Large intestine (tissue), 3 donors: ENCODE data around the gene SEMA3B. TPM values are rescaled to one million over a fixed set of nuclear protein-coding genes. Genes with fewer than 3 reads are reported as not detected.

Source experiments
- DNase-seq, 2 donors: peaks; one replicate each; pipeline versions ENCODE4 v3.0.0 to v3.0.0-alpha.2; 2013
- H3K27ac ChIP-seq: one replicate; pipeline ENCODE4 v1.5.1; 2013; ENCODE audit warnings: low read length
- H3K27me3 ChIP-seq: 2 replicates; pipeline ENCODE4 v1.6.1; 2013; ENCODE audit warnings: low read length; ENCODE audit not compliant: control insufficient read depth, insufficient read depth
- H3K36me3 ChIP-seq: 2 replicates; pipeline ENCODE4 v1.6.1; 2013; ENCODE audit warnings: low read length; ENCODE audit not compliant: control insufficient read depth, insufficient read depth
- H3K4me1 ChIP-seq: one replicate; pipeline ENCODE4 v1.6.1; 2013; ENCODE audit warnings: low read length; ENCODE audit not compliant: control insufficient read depth, insufficient read depth
- H3K4me3 ChIP-seq: one replicate; pipeline ENCODE4 v1.5.1; 2013; ENCODE audit warnings: low read length
- H3K9me3 ChIP-seq: one replicate; pipeline ENCODE4 v1.6.1; 2013; ENCODE audit warnings: mild to moderate bottlenecking, low read depth, low read length, moderate library complexity; ENCODE audit not compliant: control insufficient read depth
- WGBS: methylation state at CpG from one replicate; pipeline ENCODE4 v1.1.5; 2013; ENCODE audit warnings: low lambda C conversion rate; ENCODE audit not compliant: insufficient coverage; 5-methylcytosine and 5-hydroxymethylcytosine counted together
- polyA plus RNA-seq: library from polyadenylated mRNA; unstranded; fragments of 120-200 nt; gene quantifications from one replicate; pipeline ENCODE4 v1.2.1, GENCODE V29; 2013

Gene SEMA3B
- polyA plus RNA-seq, 1 donor: 87.0 TPM

DNA sequence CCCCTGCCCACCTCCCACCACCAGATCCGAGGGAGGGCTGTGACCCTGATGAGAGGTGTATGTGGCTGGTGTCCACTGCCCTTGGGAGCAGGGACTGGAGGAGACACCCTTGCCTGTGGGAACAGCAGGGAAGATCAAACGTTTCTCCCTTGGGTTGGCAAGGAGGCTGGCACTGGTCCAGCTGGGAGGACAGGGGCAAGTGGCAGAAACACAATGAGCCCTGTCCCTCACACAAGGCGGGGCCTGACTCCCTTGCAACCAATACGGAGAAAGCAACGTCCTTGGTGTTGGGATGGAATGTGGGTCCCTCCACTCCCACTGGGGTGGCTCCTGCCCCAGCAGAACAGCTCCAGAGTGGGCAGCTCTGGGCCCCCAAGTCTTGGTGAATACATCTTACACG lies 48.4 kb downstream of the SEMA3B start:
- Histone ChIP-seq H3K9me3 (no peaks in the 10 kb centered on the region), H3K4me1 (peaks cover 49% of the 10 kb centered on the region), H3K27me3 (no peaks in the 10 kb centered on the region), H3K27ac (peak overlapping the region; percentile 80), H3K36me3 (peaks cover 47% of the 10 kb centered on the region), H3K4me3 (no peak overlapping the region)
- no CpG with 5 or more reads among the region's 6 CpGs for WGBS
- DNase-seq: no peak

DNA sequence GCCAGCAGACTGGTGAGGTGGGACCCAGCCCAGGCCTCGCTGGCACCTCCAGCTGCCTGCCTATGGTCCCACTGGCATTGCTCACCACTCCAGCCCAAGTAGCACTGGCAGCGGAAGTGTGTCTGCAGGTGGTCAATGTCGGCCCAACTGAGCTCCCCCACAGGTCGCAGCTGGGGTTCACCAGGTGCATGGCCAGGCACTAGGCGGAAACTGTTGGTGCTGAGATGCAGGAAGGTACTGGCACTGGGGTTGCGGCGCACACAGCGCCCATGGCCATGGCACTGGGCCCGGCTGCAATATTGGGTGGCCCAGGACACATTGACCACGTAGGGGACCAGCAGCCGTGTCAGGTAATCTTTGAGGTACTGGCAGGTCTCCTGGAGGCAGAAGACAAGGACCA lies 49.2 kb downstream of the SEMA3B start:
- WGBS: no CpG with 5 or more reads among the region's 11 CpGs
- no peak for DNase-seq
- Histone ChIP-seq H3K9me3 (no peaks in the 10 kb centered on the region), H3K36me3 (peaks cover 47% of the 10 kb centered on the region), H3K27ac (no peak overlapping the region), H3K4me3 (no peak overlapping the region), H3K27me3 (no peaks in the 10 kb centered on the region), H3K4me1 (peaks cover 57% of the 10 kb centered on the region)

DNA sequence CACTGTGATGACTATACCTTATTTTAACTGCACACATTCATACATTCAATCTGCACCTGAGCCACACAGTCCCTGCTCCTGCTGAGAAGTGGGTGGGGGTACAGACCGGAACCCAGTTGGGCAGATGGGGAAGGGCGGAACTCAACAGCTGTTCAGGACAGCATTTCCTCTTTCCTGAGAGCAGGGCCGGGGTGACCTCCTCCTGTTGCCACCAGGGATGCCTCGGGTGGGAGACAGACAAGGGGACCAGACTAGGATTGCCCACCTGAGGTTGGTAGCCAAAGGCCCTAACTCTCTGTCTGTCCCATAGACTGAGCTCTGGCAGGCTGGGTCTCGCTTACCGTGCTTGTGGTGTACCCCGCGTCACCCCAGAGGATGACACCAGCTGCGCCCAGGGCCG lies 49.7 kb downstream of the SEMA3B start:
- Histone ChIP-seq H3K9me3 (no peaks in the 10 kb centered on the region), H3K4me3 (no peak overlapping the region), H3K4me1 (peaks cover 60% of the 10 kb centered on the region), H3K36me3 (peaks cover 47% of the 10 kb centered on the region), H3K27me3 (no peaks in the 10 kb centered on the region), H3K27ac (no peak overlapping the region)
- no CpG with 5 or more reads among the region's 10 CpGs for WGBS
- no peak for DNase-seq

DNA sequence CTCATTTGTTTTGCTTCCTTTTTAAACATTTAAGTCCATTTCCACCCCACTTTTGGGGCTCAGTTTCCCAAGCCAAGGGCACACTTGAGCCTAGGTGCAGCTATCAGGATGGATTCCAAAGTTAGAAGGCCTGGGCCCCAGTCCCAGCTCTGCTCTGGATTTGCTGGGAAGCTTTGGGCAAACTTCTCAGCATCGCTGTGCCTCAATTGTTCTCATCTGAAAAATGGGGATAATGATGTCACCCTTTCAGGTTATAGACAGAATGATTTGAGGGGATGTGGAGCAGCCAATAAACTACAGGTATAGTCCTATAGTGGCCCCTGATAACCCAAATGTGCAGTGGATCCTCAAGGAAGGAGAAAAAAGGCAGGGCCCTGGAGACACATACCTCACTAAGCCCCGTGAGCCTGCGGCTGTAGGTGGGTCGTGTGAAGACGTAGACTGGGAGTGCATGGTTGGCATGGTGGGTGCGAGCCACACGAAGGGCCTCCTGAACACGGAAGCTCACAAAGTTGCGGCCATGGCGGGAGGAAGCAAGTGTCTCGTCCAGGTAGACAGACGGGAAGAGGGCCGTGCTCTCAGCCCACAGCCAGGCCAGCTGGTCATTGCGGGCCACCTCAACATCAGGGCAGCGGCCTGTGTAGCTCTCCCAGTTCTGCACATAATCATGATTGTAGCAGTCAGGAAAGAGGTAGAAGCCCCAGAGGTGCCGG lies 50.4 kb downstream of the SEMA3B start:
- no CpG with 5 or more reads among the region's 16 CpGs for WGBS
- Histone ChIP-seq H3K27ac (no peak overlapping the region), H3K27me3 (no peaks in the 10 kb centered on the region), H3K4me1 (peaks cover 68% of the 10 kb centered on the region), H3K36me3 (peaks cover 48% of the 10 kb centered on the region), H3K9me3 (no peaks in the 10 kb centered on the region), H3K4me3 (no peak overlapping the region)
- no peak for DNase-seq

DNA sequence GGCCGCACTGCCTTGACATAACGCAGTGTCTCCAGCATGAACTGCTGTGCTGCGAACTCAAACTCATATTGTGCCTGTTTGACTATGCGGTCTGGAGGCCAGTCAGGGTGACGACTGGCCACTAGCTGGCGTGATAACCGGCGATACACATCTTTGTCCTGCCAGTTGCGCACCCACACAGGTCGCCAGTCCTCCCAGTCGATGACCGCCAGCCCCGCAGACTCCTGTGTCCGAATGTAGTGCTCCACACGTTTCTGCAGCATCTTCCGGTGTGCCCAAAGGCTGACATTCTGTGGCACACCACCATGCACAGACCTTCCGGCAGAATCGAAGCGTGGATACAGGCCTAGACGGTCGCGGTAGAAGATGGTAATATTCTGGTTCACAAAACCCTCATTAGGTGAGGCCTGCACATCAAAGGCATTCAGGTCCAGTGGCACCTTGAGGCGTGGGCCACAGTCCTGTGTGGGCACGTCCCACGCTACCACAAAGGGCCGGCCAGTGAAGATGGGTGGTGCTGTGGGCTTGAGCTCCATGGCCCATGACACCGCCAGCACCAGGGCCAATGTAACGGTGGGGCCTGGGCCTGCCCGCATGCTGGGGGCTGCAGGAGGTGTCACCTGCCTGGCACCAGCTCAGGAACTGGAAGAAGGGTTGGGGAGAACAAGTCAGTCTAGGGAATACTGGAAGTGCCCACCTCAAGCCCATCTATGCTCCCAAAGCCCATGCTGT lies 51.1 kb downstream of the SEMA3B start:
- Histone ChIP-seq H3K36me3 (peaks cover 42% of the 10 kb centered on the region), H3K27me3 (no peaks in the 10 kb centered on the region), H3K4me3 (peak overlapping the region; percentile 71), H3K9me3 (no peaks in the 10 kb centered on the region), H3K4me1 (peaks cover 75% of the 10 kb centered on the region), H3K27ac (peak overlapping the region; percentile 94)
- DNase-seq: no peak
- no CpG with 5 or more reads among the region's 29 CpGs for WGBS

DNA sequence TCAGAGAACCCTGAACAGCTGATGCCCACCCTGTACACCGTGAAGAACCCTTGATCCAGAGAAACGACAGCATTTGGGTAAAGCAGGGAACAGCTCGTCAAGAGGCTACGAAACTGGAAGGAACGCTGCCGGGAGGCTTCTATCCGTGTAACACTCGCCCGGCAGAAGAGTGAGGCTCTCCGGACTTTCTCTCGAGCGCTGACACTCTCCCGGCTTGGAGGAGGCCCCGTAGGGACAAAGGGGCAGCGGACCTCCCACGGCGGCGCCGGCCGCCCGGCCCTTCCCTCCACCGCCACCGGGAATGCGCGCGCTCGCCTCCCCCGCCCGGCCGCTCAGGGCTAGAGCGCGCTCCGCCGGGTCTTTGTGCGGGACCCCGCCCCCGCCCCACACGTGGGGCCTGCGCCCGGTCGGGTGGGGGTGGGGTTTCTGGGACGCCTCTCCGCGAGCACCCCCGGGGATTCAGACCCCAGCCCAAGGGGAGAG lies 51.9 kb downstream of the SEMA3B start:
- peak overlapping the region; percentile 71 for H3K4me3 ChIP-seq
- peak overlapping the region; percentile 94 for H3K27ac ChIP-seq
- H3K27me3 ChIP-seq: no peaks in the 10 kb centered on the region
- H3K4me1 ChIP-seq: peaks cover 76% of the 10 kb centered on the region
- peak; percentile 75 to 93 for DNase-seq
- peaks cover 45% of the 10 kb centered on the region for H3K36me3 ChIP-seq
- H3K9me3 ChIP-seq: no peaks in the 10 kb centered on the region
- no CpG with 5 or more reads among the region's 45 CpGs for WGBS

DNA sequence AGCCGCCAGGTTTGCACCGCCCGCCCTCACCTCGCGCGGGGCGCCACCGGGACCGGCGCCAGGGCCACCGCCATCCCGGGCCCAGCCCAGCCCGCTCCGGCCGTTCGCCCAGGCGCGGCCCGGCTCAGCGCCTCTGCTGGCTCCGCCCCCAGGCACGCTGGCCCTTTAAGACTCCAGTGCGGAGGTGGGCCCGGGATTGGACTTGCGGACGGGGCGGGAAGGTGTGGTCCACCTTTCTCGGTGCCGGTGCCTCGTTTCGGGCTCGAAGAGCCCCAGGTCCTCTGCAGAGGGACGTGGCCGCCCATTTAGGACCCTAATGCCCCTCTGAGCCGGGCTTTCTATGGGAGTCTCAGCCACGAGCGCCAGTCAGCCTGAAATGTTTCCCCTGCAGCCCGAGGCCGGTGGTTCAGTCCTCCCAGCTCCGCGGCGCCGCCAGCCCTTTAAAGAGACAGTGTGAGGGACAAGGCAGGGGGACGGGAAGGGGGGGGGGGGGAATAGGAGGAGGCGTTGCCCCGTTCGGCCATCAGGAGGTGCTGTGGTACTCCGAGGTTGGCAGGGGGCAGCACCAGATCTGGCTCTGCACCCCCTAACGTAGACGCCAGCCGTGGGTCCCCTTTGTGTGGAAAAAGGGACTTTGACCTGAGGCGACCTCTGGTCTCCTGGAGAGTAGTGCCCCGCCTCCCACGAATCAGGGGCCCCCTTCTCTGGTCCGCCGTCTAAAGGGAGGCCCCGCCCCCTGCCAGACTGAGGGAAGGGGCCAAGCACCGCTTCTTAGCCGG lies 52.6 kb downstream of the SEMA3B start:
- H3K4me3 ChIP-seq: peak overlapping the region; percentile 71
- peak; percentile 87 to 97 for DNase-seq
- peak overlapping the region; percentile 94 for H3K27ac ChIP-seq
- H3K4me1 ChIP-seq: peaks cover 72% of the 10 kb centered on the region
- H3K27me3 ChIP-seq: no peaks in the 10 kb centered on the region
- no peaks in the 10 kb centered on the region for H3K9me3 ChIP-seq
- no CpG with 5 or more reads among the region's 59 CpGs for WGBS
- peaks cover 46% of the 10 kb centered on the region for H3K36me3 ChIP-seq

DNA sequence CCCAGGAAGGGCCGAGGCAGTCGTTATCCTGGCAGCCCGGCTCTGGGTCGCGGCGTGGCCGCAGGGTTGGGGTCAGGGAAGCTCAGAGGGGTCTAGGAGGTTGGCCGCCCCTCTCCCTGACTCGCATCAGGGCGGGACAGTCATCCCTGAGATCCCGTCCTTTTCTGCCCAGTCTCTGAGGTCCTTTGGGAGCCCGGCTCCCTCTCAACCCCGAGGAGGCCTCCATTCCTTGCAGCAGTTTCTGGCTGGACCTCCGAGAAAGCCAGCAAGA lies 53.1 kb downstream of the SEMA3B start:
- peak overlapping the region; percentile 94 for H3K27ac ChIP-seq
- H3K27me3 ChIP-seq: no peaks in the 10 kb centered on the region
- H3K36me3 ChIP-seq: peaks cover 43% of the 10 kb centered on the region
- H3K9me3 ChIP-seq: no peaks in the 10 kb centered on the region
- no CpG with 5 or more reads among the region's 14 CpGs for WGBS
- no peak for DNase-seq
- peak overlapping the region; percentile 71 for H3K4me3 ChIP-seq
- peaks cover 70% of the 10 kb centered on the region for H3K4me1 ChIP-seq

DNA sequence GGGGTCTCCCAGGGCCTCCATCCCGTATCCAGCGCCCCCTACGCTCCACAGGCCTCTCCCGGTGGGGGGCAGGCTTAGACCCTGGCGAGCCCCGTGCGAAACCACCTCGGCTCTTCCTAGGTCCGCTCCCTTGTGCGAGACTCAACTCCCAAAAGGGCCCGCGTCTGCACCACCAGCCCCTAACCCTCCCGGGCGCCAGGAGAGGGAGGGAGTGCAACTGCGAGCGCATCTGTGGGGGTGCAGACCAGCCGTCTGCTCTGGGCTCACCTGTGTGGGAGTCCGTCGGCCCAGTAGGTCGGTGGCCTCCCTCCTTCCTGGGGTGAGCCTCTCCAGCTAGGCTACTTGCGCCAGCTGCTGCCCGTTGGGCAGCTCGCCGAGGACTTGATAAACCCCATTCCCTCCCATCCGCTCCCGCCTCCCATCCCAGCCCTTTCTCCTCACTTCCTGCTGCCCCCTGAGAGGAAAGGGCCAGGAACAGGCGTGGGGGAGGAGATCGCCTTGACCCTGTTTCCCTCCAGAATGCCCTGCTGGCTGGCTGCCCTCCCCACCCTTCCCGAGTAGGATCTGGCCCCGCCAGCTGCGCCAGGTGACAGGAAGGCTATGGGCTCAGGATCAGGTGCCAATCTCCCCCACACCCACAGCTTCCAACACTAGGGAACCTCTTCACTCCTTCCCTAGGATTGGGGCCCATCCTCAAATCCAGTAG lies 53.6 kb downstream of the SEMA3B start, which contains the start of gene HYAL2:
Gene HYAL2 (minus strand): TSS at position 360 of the 706 bp plus-strand sequence. CDS start 2,256 bp downstream, outside the sequence.
- no CpG with 5 or more reads among the region's 31 CpGs for whole genome bisulfite sequencing
- Histone ChIP-seq H3K4me1 (peaks cover 66% of the 10 kb centered on the region), H3K27me3 (no peaks in the 10 kb centered on the region), H3K9me3 (no peaks in the 10 kb centered on the region), H3K36me3 (peaks cover 38% of the 10 kb centered on the region), H3K4me3 (peak within 1 kb of the TSS; percentile 71), H3K27ac (peak within 1 kb of the TSS; percentile 94)
- peak in 1 of 2 donors; percentile 38 for DNase-seq
